GM12873 (cell line): ENCODE measurements around the gene CCDC116.

ENCODE experiments used
- CTCF ChIP-seq: IDR thresholded peaks from 2 replicates; pipeline ENCODE4 v1.5.1; 2012; ENCODE audit warnings: low read depth, mild to moderate bottlenecking, moderate library complexity, low read length, control low read depth; ENCODE audit not compliant: insufficient read depth; ENCODE audit errors: missing control alignments

CCDC116 gene

GRCh38 chr22:21591695-21592094, 40.9 kb upstream of the CCDC116 start:
- TF ChIP-seq CTCF = no peak

GRCh38 chr22:21592422-21592821, 40.1 kb upstream of the CCDC116 start:
- no peak for TF ChIP-seq CTCF

- peak; percentile 50 for TF ChIP-seq CTCF
Measured at GRCh38 chr22:21593406-21594232, 38.9 kb upstream of the CCDC116 start.

GRCh38 chr22:21594865-21595452, 37.6 kb upstream of the CCDC116 start:
- TF ChIP-seq CTCF = no peak

GRCh38 chr22:21598302-21598701, 34.3 kb upstream of the CCDC116 start:
- TF ChIP-seq CTCF = no peak

GRCh38 chr22:21599053-21599893, 33.3 kb upstream of the CCDC116 start:
- no peak for TF ChIP-seq CTCF

GRCh38 chr22:21602579-21602978, 30.0 kb upstream of the CCDC116 start:
- TF ChIP-seq CTCF = no peak
